ENCODE results near the gene ARMC5. TPM values are rescaled to one million over a fixed set of nuclear protein-coding genes. Genes with fewer than 3 reads are reported as not detected.
"Not testable (repeated sequence)": the region's sequence is repeated elsewhere in the genome, so short reads cannot be mapped to it uniquely, and the experiment has no call there.

The ARMC5 gene
- total RNA-seq, 1 donor from 2014 or later: 10.9 TPM

DNA sequence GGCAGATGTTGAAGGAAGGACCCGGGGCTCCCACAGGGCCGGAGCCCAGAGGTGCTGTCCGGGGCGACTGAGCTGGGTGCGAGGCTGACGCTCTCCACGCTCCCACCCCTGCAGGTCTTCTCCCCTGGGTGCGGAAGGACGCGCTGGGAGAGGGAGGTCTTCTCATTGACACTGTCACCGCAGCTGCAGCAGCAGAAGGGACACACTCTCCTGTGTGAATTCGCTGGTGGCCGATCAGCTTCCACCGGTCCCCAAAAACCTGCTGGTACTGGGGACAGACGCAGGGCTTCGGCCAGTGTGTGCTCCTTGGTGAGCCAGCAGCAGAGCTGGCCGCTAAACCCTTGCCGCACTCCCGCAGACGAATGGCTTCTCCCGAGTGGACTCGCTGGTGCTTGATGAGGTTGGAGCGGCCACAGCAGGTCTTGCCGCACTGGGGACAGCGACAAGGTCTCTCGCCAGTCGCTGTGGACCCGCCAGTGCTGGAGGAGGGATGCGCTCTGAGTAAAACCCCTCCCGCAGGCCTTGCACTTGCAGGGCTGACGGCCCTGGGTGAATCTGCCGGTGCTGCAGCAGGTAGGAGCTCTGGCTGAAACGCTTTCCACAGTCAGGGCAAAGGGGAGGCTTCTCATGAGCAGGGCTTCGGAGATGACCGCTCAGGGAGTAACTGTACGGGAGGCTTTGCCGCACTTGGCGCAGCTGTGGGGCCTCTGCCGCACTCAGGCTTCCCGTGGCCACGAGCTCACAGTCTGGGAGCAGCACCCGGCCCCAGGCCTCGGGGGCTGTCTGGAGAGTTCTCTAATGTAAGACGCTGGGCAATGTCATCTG, 22.9 kb upstream of the ARMC5 start:
- ChIA-PET POLR2A (no interaction called here), CTCF (no interaction called here)
- no peak for DNase-seq
- ATAC-seq (ENCODE audit: low read depth): no peak
- Mint-ChIP-seq H3K27me3 (no peaks in the 10 kb centered on the region), H3K4me1 (peaks cover 13% of the 10 kb centered on the region), H3K4me3 (no peak overlapping the region), H3K27ac (no peak overlapping the region), H3K36me3 (ENCODE audit: low read depth) (no peaks in the 10 kb centered on the region), H3K9me3 (no peaks in the 10 kb centered on the region)
- TF ChIP-seq, protein P1, sequence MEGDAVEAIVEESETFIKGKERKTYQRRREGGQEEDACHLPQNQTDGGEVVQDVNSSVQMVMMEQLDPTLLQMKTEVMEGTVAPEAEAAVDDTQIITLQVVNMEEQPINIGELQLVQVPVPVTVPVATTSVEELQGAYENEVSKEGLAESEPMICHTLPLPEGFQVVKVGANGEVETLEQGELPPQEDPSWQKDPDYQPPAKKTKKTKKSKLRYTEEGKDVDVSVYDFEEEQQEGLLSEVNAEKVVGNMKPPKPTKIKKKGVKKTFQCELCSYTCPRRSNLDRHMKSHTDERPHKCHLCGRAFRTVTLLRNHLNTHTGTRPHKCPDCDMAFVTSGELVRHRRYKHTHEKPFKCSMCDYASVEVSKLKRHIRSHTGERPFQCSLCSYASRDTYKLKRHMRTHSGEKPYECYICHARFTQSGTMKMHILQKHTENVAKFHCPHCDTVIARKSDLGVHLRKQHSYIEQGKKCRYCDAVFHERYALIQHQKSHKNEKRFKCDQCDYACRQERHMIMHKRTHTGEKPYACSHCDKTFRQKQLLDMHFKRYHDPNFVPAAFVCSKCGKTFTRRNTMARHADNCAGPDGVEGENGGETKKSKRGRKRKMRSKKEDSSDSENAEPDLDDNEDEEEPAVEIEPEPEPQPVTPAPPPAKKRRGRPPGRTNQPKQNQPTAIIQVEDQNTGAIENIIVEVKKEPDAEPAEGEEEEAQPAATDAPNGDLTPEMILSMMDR (IDR thresholded peaks at IDR 0.05): no peak
- intact Hi-C loops (cut with micrococcal nuclease): no loop called here

GRCh38 chr16:31438414-31438813, 20.9 kb upstream of the ARMC5 start:
- H3K36me3 Mint-ChIP-seq (ENCODE audit: low read depth): no peaks in the 10 kb centered on the region
- ATAC-seq (ENCODE audit: low read depth): no peak
- TF ChIP-seq, protein P1 (IDR thresholded peaks at IDR 0.05): no peak
- H3K27me3 Mint-ChIP-seq: peaks cover 2% of the 10 kb centered on the region
- ChIA-PET CTCF (no interaction called here), POLR2A (no interaction called here)
- H3K9me3 Mint-ChIP-seq: no peaks in the 10 kb centered on the region
- intact Hi-C loops (cut with micrococcal nuclease): no loop called here
- no peak overlapping the region for H3K4me3 Mint-ChIP-seq
- no peak overlapping the region for H3K27ac Mint-ChIP-seq
- peaks cover 19% of the 10 kb centered on the region for H3K4me1 Mint-ChIP-seq
- no peak for DNase-seq

- POLR2A ChIA-PET; H3K27ac Mint-ChIP-seq; DNase-seq; H3K27me3 Mint-ChIP-seq; intact Hi-C loops (cut with micrococcal nuclease); H3K36me3 Mint-ChIP-seq (ENCODE audit: low read depth); H3K4me3 Mint-ChIP-seq; H3K9me3 Mint-ChIP-seq; CTCF ChIA-PET: not testable (repeated sequence)
- H3K4me1 Mint-ChIP-seq: peaks cover 19% of the 10 kb centered on the region
- ATAC-seq (ENCODE audit: low read depth): peak; percentile 19
Measured at GRCh38 chr16:31439023-31439422, 20.3 kb upstream of the ARMC5 start.

GRCh38 chr16:31439519-31439918, 19.8 kb upstream of the ARMC5 start:
- POLR2A ChIA-PET: no interaction called here
- TF ChIP-seq, protein P1 (IDR thresholded peaks at IDR 0.05): no peak
- H3K4me1 Mint-ChIP-seq: peaks cover 19% of the 10 kb centered on the region
- CTCF ChIA-PET: no interaction called here
- H3K27ac Mint-ChIP-seq: no peak overlapping the region
- ATAC-seq (ENCODE audit: low read depth): no peak
- H3K4me3 Mint-ChIP-seq: no peak overlapping the region
- no peaks in the 10 kb centered on the region for H3K36me3 Mint-ChIP-seq (ENCODE audit: low read depth)
- intact Hi-C loops (cut with micrococcal nuclease): no loop called here
- no peaks in the 10 kb centered on the region for H3K9me3 Mint-ChIP-seq
- DNase-seq: no peak
- peaks cover 2% of the 10 kb centered on the region for H3K27me3 Mint-ChIP-seq

- TF ChIP-seq, protein P1 (IDR thresholded peaks at IDR 0.05): no peak
- Mint-ChIP-seq H3K36me3 (ENCODE audit: low read depth) (no peaks in the 10 kb centered on the region), H3K4me1 (peaks cover 19% of the 10 kb centered on the region), H3K4me3 (peak overlapping the region; percentile 24), H3K27ac (no peak overlapping the region), H3K27me3 (peaks cover 2% of the 10 kb centered on the region), H3K9me3 (no peaks in the 10 kb centered on the region)
- intact Hi-C loops (cut with micrococcal nuclease): loop anchor here (5.0 kb wide), 1 partner anchor 368 kb away; the partner anchor contains the start of genes ZNF646 and ZNF668
- ChIA-PET POLR2A (interaction anchor here (1.0 kb wide), 1 partner anchor 11 kb away, joined by 3 read pairs; no protein-coding TSS in a partner anchor), CTCF (interaction anchor here (0.9 to 5.1 kb wide), 2 partner anchors 455 to 596 kb away, joined by 3 to 27 read pairs; partner anchors contain the start of gene HSD3B7)
- ATAC-seq (ENCODE audit: low read depth) (no peak), DNase-seq (no peak)
Measured at GRCh38 chr16:31440516-31441184, 18.7 kb upstream of the ARMC5 start.
